Erythroblast (primary cell): ENCODE data around the gene NRL.

Experiments
- GATA1 ChIP-seq: IDR thresholded peaks from 2 replicates; pipeline ENCODE4 v1.6.1; 2011; ENCODE audit warnings: low read depth, mild to moderate bottlenecking, control low read depth, low read length, moderate library complexity
- POLR2A ChIP-seq: IDR thresholded peaks from 2 replicates; pipeline ENCODE4 v1.6.1; 2011; ENCODE audit warnings: mild to moderate bottlenecking, low read length

DNA sequence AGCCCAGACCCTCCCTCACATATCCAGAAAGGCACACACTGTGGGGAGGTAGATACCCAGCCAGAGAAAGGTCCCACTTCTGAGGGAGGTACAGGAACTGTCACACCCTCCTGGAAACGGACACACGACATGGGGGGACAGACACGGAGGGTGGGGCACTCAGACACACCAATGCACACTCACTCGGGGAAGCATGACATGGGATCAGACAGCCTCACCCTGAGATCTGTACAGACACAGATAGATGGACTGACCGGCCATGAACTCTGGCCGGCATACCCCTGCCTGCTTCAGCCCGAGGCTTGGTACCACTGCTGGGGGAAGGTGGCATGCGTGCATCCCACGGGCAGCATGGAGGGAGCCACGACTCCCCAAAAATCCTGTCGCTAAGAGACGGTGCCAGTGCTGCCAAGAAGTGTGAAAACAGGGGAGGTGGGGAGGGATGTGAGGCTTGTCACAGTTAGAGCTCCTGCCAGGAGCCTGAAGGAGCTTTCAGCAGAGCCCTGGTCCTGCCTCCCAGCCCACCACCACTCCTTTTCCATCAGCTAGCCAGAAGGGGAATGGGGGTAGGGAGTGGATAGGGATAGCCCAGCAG is 42.8 kb downstream of the NRL start:
- TF ChIP-seq POLR2A = no peak
- no peak for TF ChIP-seq GATA1
